Liver (tissue), 9 donors: Measurements from ENCODE around the gene TSPYL4. TPM values are rescaled to one million over a fixed set of nuclear protein-coding genes. Genes with fewer than 3 reads are reported as not detected.
A peak's percentile ranks its signal among the peaks of the same experiment; 100 is the strongest.

Source experiments
- DNase-seq: peaks from one replicate; pipeline ENCODE4 v3.0.0-alpha.2; 2017; ENCODE audit warnings: low spot score
- H3K27ac ChIP-seq, 2 donors: one replicate each; pipeline ENCODE4 v1.7.0; 2013; ENCODE audit warnings: inconsistent platforms in 2 of 2, low read length in 2 of 2, control low read depth in 1 of 2, low read depth in 1 of 2, mild to moderate bottlenecking in 1 of 2
- H3K27me3 ChIP-seq, 4 donors: one replicate each; pipeline versions ENCODE4 v1.6.1 to v1.7.0; 2013; ENCODE audit warnings: low read length in 3 of 4, inconsistent platforms in 1 of 4, mild to moderate bottlenecking in 1 of 4, moderate library complexity in 1 of 4; ENCODE audit not compliant: control insufficient read depth in 4 of 4, insufficient read depth in 4 of 4
- H3K36me3 ChIP-seq, 4 donors: one replicate each; pipeline versions ENCODE4 v1.6.1 to v1.7.0; 2013; ENCODE audit warnings: low read length in 3 of 4, mild to moderate bottlenecking in 3 of 4, low read depth in 1 of 4, moderate library complexity in 1 of 4; ENCODE audit not compliant: control insufficient read depth in 4 of 4, insufficient read depth in 3 of 4
- H3K4me1 ChIP-seq, 4 donors: one replicate each; pipeline versions ENCODE4 v1.6.1 to v1.7.0; 2013; ENCODE audit warnings: low read length in 3 of 4, mild to moderate bottlenecking in 3 of 4, moderate library complexity in 1 of 4; ENCODE audit not compliant: control insufficient read depth in 4 of 4, insufficient read depth in 4 of 4
- H3K4me3 ChIP-seq, 3 donors: one replicate each; pipeline versions ENCODE4 v1.6.1 to v1.7.0; 2013; ENCODE audit warnings: low read length in 3 of 3, control low read depth in 1 of 3, low read depth in 1 of 3, mild to moderate bottlenecking in 1 of 3
- H3K9ac ChIP-seq, 2 donors: one replicate each; pipeline ENCODE4 v1.7.0; 2013; ENCODE audit warnings: low read length in 2 of 2, mild to moderate bottlenecking in 2 of 2, moderate library complexity in 2 of 2, control low read depth in 1 of 2, low read depth in 1 of 2
- H3K9me3 ChIP-seq, 4 donors: one replicate each; pipeline versions ENCODE4 v1.6.1 to v1.7.0; 2013; ENCODE audit warnings: low read length in 3 of 4; ENCODE audit not compliant: control insufficient read depth in 4 of 4
- ATF3 ChIP-seq: IDR thresholded peaks from 2 replicates; pipeline ENCODE4 v1.6.1; 2016; ENCODE audit warnings: antibody characterized with exemption
- CTCF ChIP-seq: fragments of 150-350 bp; IDR thresholded peaks from 2 replicates; pipeline ENCODE4 v1.5.1; 2017; ENCODE audit warnings: improper control_type of control experiment, low read depth, low read length; ENCODE audit not compliant: missing input control
- EGR1 ChIP-seq, 2 donors: IDR thresholded peaks; 2 replicates each; pipeline ENCODE4 v1.6.1; 2016 to 2018; ENCODE audit warnings: antibody characterized with exemption in 2 of 2, low read depth in 2 of 2
- FOXA1 ChIP-seq: IDR thresholded peaks from 2 replicates; pipeline ENCODE4 v1.6.1; 2016; ENCODE audit warnings: antibody characterized with exemption
- FOXA2 ChIP-seq: IDR thresholded peaks from 2 replicates; pipeline ENCODE4 v1.6.1; 2016; ENCODE audit warnings: antibody characterized with exemption
- GABPA ChIP-seq, 2 donors: IDR thresholded peaks in 1 of 2; conservative IDR thresholded peaks in 1 of 2; 2 replicates each; pipeline ENCODE4 v1.6.1; 2016; ENCODE audit warnings: antibody characterized with exemption in 2 of 2, mild to moderate bottlenecking in 1 of 2, moderate library complexity in 1 of 2
- HNF4A ChIP-seq, 2 donors: conservative IDR thresholded peaks; 2 replicates each; pipeline ENCODE4 v1.6.1; 2016; ENCODE audit warnings: antibody characterized with exemption in 2 of 2, mild to moderate bottlenecking in 2 of 2
- HNF4G ChIP-seq: IDR thresholded peaks from 2 replicates; pipeline ENCODE4 v1.6.1; 2016; ENCODE audit warnings: antibody characterized with exemption
- JUND ChIP-seq, 2 donors: IDR thresholded peaks; 2 replicates each; pipeline ENCODE4 v1.6.1; 2016; ENCODE audit warnings: antibody characterized with exemption in 2 of 2
- NR2F2 ChIP-seq: IDR thresholded peaks from 2 replicates; pipeline ENCODE4 v1.6.1; 2016; ENCODE audit warnings: antibody characterized with exemption
- RAD21 ChIP-seq, 2 donors: IDR thresholded peaks; 2 replicates each; pipeline ENCODE4 v1.6.1; 2016; ENCODE audit warnings: antibody characterized with exemption in 2 of 2, mild to moderate bottlenecking in 2 of 2
- RXRA ChIP-seq, 2 donors: IDR thresholded peaks; 2 replicates each; pipeline ENCODE4 v1.6.1; 2017 to 2018; ENCODE audit warnings: antibody characterized with exemption in 2 of 2, mild to moderate bottlenecking in 1 of 2
- SP1 ChIP-seq: IDR thresholded peaks from 2 replicates; pipeline ENCODE4 v1.6.1; 2018; ENCODE audit warnings: antibody characterized with exemption, mild to moderate bottlenecking
- TAF1 ChIP-seq: conservative IDR thresholded peaks from 2 replicates; pipeline ENCODE4 v1.6.1; 2016; ENCODE audit warnings: antibody characterized with exemption, mild to moderate bottlenecking
- YY1 ChIP-seq: IDR thresholded peaks from 2 replicates; pipeline ENCODE4 v1.6.1; 2016; ENCODE audit warnings: antibody characterized with exemption, mild to moderate bottlenecking
- WGBS: extraction: QIAGEN DNeasy Blood & Tissue Kit; methylation state at CpG from one replicate; pipeline ENCODE4 v1.1.7; 2013; 5-methylcytosine and 5-hydroxymethylcytosine counted together
- polyA plus RNA-seq, 2 donors: library from polyadenylated mRNA; stranded (reverse) in 1 of 2; unstranded in 1 of 2; fragments of 200-250 nt in 1 of 2; fragments of >200 nt in 1 of 2; fragmentation: Nextera tagmentation in 1 of 2; extraction: Ambion mirVana in 1 of 2; gene quantifications; one replicate each; pipeline versions ENCODE4 v1.2.1 to v1.2.3, GENCODE V29; 2013 to 2015
- total RNA-seq, 2 donors: library from RNA; depleted of rRNA; stranded (reverse); fragments of >200 nt; gene quantifications; one replicate each; pipeline ENCODE4 v1.2.3, GENCODE V29; 2014
- donor health status: healthy.
- donor health status: healthy.
- donor health status: healthy.
- donor health status: healthy.
- donor health status: healthy.

TSPYL4 gene
- total and polyA plus RNA-seq, 4 donors, result 3.6 to 7.4 (median 3.8) TPM

DNA sequence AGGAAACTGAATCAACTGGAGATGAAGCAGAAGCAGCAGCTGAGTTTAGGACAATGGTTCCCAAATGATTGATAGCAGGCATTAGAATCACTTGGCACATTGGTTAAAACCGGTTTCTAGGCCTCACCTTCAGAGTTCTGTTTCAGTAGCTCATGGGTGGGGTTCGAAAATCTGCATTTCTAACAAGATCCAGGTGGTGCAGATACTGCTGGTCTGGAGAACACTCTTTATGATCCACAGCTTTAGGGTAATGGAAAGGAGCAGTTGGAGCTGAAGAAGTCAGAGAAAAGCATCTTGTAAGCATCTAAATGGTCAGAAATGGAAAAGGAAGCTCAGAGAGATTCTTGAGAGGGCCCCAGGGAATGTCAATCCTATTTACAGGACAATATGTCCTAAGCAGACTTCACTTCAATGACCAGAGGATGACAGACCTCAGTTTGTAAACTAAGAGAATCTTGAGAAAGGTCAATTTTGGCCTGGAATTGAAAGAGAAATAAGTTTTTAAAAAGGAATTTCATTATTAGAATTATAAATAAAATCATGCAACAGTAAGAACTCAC is 17.4 kb upstream of the TSPYL4 start (continued):
- TF ChIP-seq CTCF, result no peak
- TF ChIP-seq YY1, result no peak
- TF ChIP-seq RAD21 (IDR thresholded peaks at IDR 0.05), result no peak
- TF ChIP-seq NR2F2, result no peak
- no peak for TF ChIP-seq FOXA2
- TF ChIP-seq SP1, result no peak
- no peak for TF ChIP-seq JUND (IDR thresholded peaks at IDR 0.05)
- no peak for TF ChIP-seq RXRA (IDR thresholded peaks at IDR 0.05)
- no peak for TF ChIP-seq EGR1 (IDR thresholded peaks at IDR 0.05; ENCODE audit: low read depth in 2 of 2)
- no peak for TF ChIP-seq ATF3
- no peak for TF ChIP-seq GABPA (IDR thresholded peaks at IDR 0.05 in 1 of 2, conservative IDR thresholded peaks at IDR 0.05 in 1 of 2)
- TF ChIP-seq FOXA1, result no peak

DNA sequence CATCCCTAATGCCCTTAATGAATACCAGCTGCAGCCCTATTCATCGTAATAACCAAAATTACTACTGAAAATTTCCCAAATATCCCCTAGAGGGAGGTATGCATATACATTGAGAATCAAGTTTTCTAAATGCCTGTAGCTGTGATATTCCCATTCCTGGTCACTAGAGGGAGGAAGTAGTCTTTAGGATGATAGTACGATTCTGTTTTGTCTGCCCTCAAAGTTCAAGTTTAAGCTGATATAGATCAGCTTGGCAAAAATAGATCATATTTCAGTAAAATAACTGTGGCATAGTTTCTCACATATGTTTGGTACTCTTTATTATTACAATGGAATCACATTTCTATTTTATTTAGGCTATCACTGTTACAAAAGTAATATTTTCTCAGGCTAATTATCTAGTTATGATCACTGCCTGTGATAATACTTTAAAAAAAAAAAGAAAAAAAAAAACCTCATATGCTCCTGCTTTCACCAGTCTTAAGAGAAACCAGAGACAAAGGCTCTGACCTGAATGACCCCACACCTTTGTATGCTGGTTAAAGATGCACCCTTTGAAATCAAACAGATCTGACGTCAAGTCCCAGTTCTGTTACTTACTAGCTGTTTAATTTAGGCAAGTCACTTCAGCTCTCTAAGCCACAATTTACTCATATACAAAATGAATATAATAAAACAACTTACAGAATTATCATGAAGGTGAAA is 14.9 kb upstream of the TSPYL4 start:
- 18% methylated on average over 3 of the region's 3 CpGs for WGBS

More for the DNA sequence above, 14.9 kb upstream of the TSPYL4 start:
- no peak overlapping the region for H3K4me3 ChIP-seq
- no peaks in the 10 kb centered on the region for H3K9me3 ChIP-seq
- peaks cover 0 to 14% (median 4%) of the 10 kb centered on the region in 4 donors for H3K36me3 ChIP-seq
- DNase-seq, result no peak
- no peaks in the 10 kb centered on the region for H3K27me3 ChIP-seq
- peaks cover 0 to 12% (median 4%) of the 10 kb centered on the region in 4 donors for H3K4me1 ChIP-seq
- no peak overlapping the region for H3K9ac ChIP-seq
- H3K27ac ChIP-seq, result no peak overlapping the region
- TF ChIP-seq HNF4A (conservative IDR thresholded peaks at IDR 0.05) (peak; percentile 31 to 60), JUND (IDR thresholded peaks at IDR 0.05) (no peak), HNF4G (no peak), CTCF (peak; percentile 86), TAF1 (no peak), RXRA (IDR thresholded peaks at IDR 0.05) (peak; percentile 20 to 50), RAD21 (IDR thresholded peaks at IDR 0.05) (peak; percentile 90 to 91)
